T-helper 2 cell treated with Interferon-gamma antibody and Interleukin-4, amounts not matched to agents 5 μg/mL and 100 μg/mL, for 36 hours (primary cell): ENCODE measurements around the gene SIN3B.
A peak's percentile ranks its signal among the peaks of the same experiment; 100 is the strongest.
"Not testable (repeated sequence)": the region's sequence is repeated elsewhere in the genome, so short reads cannot be mapped to it uniquely, and the experiment has no call there.

Experiments
- DNase-seq: peaks from one replicate; pipeline ENCODE4 v3.0.0; 2021; ENCODE audit warnings: low spot score
- H3K27ac Mint-ChIP-seq: one replicate; pipeline ENCODE4 v1.8.0; 2021; ENCODE audit warnings: mild to moderate bottlenecking, mixed read lengths
- H3K27me3 Mint-ChIP-seq: one replicate; pipeline ENCODE4 v1.8.0; 2021; ENCODE audit warnings: low read depth, mixed read lengths
- H3K36me3 Mint-ChIP-seq: one replicate; pipeline ENCODE4 v1.8.0; 2021; ENCODE audit warnings: low read depth, mixed read lengths
- H3K4me1 Mint-ChIP-seq: one replicate; pipeline ENCODE4 v1.8.0; 2021; ENCODE audit warnings: low read depth, mixed read lengths
- H3K4me3 Mint-ChIP-seq: one replicate; pipeline ENCODE4 v1.8.0; 2022; ENCODE audit warnings: mild to moderate bottlenecking, moderate library complexity, mixed read lengths
- H3K9me3 Mint-ChIP-seq: one replicate; pipeline ENCODE4 v1.8.0; 2021; ENCODE audit warnings: mixed read lengths

Gene SIN3B

GRCh38 chr19:16862826-16863415, 33.7 kb downstream of the SIN3B start:
- Mint-ChIP-seq H3K4me3 (no peak overlapping the region), H3K4me1 (peaks cover 3% of the 10 kb centered on the region), H3K9me3 (no peaks in the 10 kb centered on the region), H3K27me3 (no peaks in the 10 kb centered on the region), H3K36me3 (peaks cover 10% of the 10 kb centered on the region), H3K27ac (no peak overlapping the region)
- no peak for DNase-seq

- Mint-ChIP-seq H3K4me1 (peaks cover 3% of the 10 kb centered on the region), H3K36me3 (peaks cover 19% of the 10 kb centered on the region), H3K27me3 (no peaks in the 10 kb centered on the region), H3K4me3 (no peak overlapping the region), H3K9me3 (no peaks in the 10 kb centered on the region), H3K27ac (no peak overlapping the region)
- DNase-seq: no peak
Observed at GRCh38 chr19:16867211-16867610, 38.0 kb downstream of the SIN3B start.

DNA sequence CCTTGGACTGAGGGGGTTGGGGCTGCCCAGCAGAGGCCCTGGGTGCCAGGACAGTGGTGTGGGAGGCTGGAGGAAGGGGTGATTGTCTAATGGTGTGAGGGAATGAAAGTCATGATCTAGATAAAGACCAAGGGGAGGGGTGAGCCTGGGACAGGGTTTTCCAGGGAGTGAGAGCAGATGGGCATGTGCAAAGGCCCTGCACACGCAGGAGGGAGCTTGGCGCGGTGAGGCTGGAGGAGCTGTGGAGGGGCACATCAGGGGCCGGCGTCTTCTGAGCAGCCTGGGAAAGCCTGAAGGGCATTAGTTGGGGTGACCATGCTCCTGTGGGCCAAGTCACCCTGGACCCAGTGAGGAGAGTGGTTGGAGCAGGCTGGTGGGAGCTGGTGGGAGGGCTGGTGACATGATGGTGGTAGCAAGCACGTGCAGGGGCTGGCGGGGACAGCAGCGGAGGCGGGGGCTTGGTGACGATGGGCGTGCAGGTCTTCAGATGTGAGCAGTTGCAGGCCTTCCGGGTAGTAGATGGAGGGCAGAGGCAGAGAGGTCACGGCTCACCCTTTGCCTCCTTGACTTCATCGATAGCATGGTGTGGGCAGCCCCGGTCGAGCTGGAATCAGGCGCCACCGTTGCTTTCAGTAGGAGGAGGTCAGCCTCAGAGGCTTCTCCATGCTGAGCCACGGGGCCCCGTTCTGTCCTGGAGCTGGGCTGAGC, 39.4 kb downstream of the SIN3B start:
- H3K4me1 Mint-ChIP-seq: no peaks in the 10 kb centered on the region
- H3K36me3 Mint-ChIP-seq: peaks cover 24% of the 10 kb centered on the region
- no peak overlapping the region for H3K4me3 Mint-ChIP-seq
- H3K27me3 Mint-ChIP-seq: no peaks in the 10 kb centered on the region
- DNase-seq: no peak
- H3K27ac Mint-ChIP-seq: no peak overlapping the region
- H3K9me3 Mint-ChIP-seq: no peaks in the 10 kb centered on the region

- H3K27ac Mint-ChIP-seq: no peak overlapping the region
- H3K36me3 Mint-ChIP-seq: peaks cover 32% of the 10 kb centered on the region
- H3K4me1 Mint-ChIP-seq: peaks cover 3% of the 10 kb centered on the region
Observed at GRCh38 chr19:16869331-16869972, 40.3 kb downstream of the SIN3B start.

GRCh38 chr19:16871871-16872270, 42.7 kb downstream of the SIN3B start:
- DNase-seq: no peak
- Mint-ChIP-seq H3K9me3 (no peaks in the 10 kb centered on the region), H3K27me3 (no peaks in the 10 kb centered on the region), H3K36me3 (peaks cover 37% of the 10 kb centered on the region), H3K4me1 (peaks cover 10% of the 10 kb centered on the region), H3K27ac (no peak overlapping the region), H3K4me3 (no peak overlapping the region)

More at GRCh38 chr19:16869331-16869972, 40.3 kb downstream of the SIN3B start:
- no peak for DNase-seq
- no peaks in the 10 kb centered on the region for H3K27me3 Mint-ChIP-seq
- H3K4me3 Mint-ChIP-seq: no peak overlapping the region
- H3K9me3 Mint-ChIP-seq: no peaks in the 10 kb centered on the region

DNA sequence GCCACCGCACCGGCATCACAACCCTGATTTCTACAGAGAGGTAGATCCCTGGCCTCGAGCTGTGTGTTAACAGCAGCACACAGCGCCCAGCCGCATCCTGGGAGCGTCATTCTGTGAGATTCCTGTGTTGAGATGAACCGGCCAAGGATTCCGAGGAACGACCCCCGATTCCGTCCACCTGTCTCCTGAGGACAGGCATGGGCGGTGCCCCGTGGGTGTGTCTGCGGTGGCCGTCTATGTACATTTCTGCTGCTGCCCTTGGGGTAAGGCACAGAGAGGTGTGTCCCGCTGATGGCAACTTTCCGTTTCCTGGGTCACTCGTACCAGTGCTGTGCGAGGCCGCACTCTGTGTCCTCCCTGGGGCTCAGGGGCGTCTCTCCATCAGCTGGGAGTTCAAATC, 43.5 kb downstream of the SIN3B start:
- Mint-ChIP-seq H3K27ac (no peak overlapping the region), H3K4me1 (peaks cover 13% of the 10 kb centered on the region), H3K9me3 (no peaks in the 10 kb centered on the region), H3K27me3 (no peaks in the 10 kb centered on the region), H3K4me3 (no peak overlapping the region), H3K36me3 (peaks cover 44% of the 10 kb centered on the region)
- DNase-seq: no peak

DNA sequence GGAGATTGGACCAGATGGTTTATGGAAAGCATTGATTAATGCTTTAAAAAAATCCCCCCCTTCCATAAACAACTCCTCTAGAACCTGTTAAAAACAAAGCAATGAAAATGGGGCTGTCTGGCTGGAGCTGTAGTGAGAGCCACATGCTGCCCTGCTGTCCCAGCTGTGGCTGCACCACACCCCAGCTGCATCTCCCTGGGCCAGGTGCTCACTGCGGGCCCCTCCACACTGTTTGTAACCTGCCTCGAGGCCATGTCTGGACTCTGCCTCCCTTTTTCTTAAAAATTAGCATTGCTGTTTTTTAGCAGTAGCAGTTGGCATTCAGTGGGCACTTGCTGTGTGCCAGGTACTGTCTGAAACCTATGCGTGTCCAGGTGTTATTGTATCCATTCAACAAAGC, 44.4 kb downstream of the SIN3B start:
- H3K27me3 Mint-ChIP-seq: no peaks in the 10 kb centered on the region
- H3K9me3 Mint-ChIP-seq: no peaks in the 10 kb centered on the region
- H3K36me3 Mint-ChIP-seq: peaks cover 47% of the 10 kb centered on the region
- H3K27ac Mint-ChIP-seq: no peak overlapping the region
- peaks cover 13% of the 10 kb centered on the region for H3K4me1 Mint-ChIP-seq
- DNase-seq: no peak
- H3K4me3 Mint-ChIP-seq: no peak overlapping the region

GRCh38 chr19:16874250-16874977, 45.2 kb downstream of the SIN3B start:
- no peak for DNase-seq
- Mint-ChIP-seq H3K9me3 (no peaks in the 10 kb centered on the region), H3K27ac (peak overlapping the region; percentile 69), H3K4me3 (no peak overlapping the region), H3K27me3 (no peaks in the 10 kb centered on the region), H3K4me1 (peaks cover 13% of the 10 kb centered on the region), H3K36me3 (peaks cover 53% of the 10 kb centered on the region)

- Mint-ChIP-seq H3K4me1 (peaks cover 13% of the 10 kb centered on the region), H3K36me3 (peaks cover 56% of the 10 kb centered on the region), H3K27ac (peak overlapping the region; percentile 69)
- not testable (repeated sequence) for H3K27me3 Mint-ChIP-seq, H3K9me3 Mint-ChIP-seq, DNase-seq, H3K4me3 Mint-ChIP-seq
Observed at GRCh38 chr19:16874978-16875299, 45.7 kb downstream of the SIN3B start.

GRCh38 chr19:16875584-16876555, 46.7 kb downstream of the SIN3B start:
- Mint-ChIP-seq H3K9me3 (peaks cover 5% of the 10 kb centered on the region), H3K4me1 (peaks cover 13% of the 10 kb centered on the region), H3K4me3 (no peak overlapping the region)

DNA sequence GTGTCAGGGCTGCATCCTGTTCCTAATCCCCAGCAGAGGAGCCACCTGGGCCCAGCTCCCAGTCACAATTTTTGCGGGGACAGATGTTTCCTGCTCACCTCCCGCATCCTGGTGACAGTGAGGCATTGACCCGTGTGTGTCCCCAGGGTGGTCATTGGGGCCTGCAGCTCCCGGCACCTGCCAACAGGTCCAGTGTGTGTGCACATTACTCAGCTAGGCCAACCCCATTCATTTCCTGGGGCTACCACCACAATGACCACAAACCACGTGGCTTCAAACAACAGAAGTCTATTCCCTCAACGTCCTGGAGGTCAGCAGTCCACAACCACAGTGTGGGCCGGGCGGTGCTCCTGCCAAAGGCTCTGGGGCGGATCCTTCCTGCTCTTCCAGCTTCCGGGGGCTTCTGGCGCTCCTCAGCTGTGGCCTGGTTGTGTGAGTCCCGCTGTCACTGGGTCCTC, 47.7 kb downstream of the SIN3B start:
- DNase-seq: no peak
- Mint-ChIP-seq H3K4me3 (no peak overlapping the region), H3K27ac (no peak overlapping the region), H3K9me3 (peaks cover 7% of the 10 kb centered on the region), H3K36me3 (peaks cover 60% of the 10 kb centered on the region), H3K27me3 (no peaks in the 10 kb centered on the region), H3K4me1 (peaks cover 13% of the 10 kb centered on the region)

More at GRCh38 chr19:16875584-16876555, 46.7 kb downstream of the SIN3B start:
- peaks cover 65% of the 10 kb centered on the region for H3K36me3 Mint-ChIP-seq
- H3K27ac Mint-ChIP-seq: peak overlapping the region; percentile 52
- DNase-seq: no peak
- H3K27me3 Mint-ChIP-seq: no peaks in the 10 kb centered on the region

- Mint-ChIP-seq H3K4me1 (peaks cover 13% of the 10 kb centered on the region), H3K27me3 (no peaks in the 10 kb centered on the region), H3K36me3 (peaks cover 62% of the 10 kb centered on the region), H3K27ac (no peak overlapping the region), H3K4me3 (no peak overlapping the region), H3K9me3 (peaks cover 14% of the 10 kb centered on the region)
- no peak for DNase-seq
Observed at GRCh38 chr19:16877581-16877980, 48.4 kb downstream of the SIN3B start.
